ENCODE data around the gene TOR1AIP1.
A peak's percentile ranks its signal among the peaks of the same experiment; 100 is the strongest.

Gene TOR1AIP1

GRCh38 chr1:179872558-179872957, 9.5 kb upstream of the TOR1AIP1 start:
- DNase-seq (ENCODE audit: low read depth) = no peak
- H3K4me3 ChIP-seq (ENCODE audit: low read length) = no peak overlapping the region
- no peak for TF ChIP-seq CTCF (conservative IDR thresholded peaks at IDR 0.05; ENCODE audit: low read depth, low read length)

GRCh38 chr1:179873438-179873851, 8.6 kb upstream of the TOR1AIP1 start:
- TF ChIP-seq CTCF (conservative IDR thresholded peaks at IDR 0.05; ENCODE audit: low read depth, low read length) = no peak
- no peak overlapping the region for H3K4me3 ChIP-seq (ENCODE audit: low read length)
- DNase-seq (ENCODE audit: low read depth) = no peak

- no peak for TF ChIP-seq CTCF (conservative IDR thresholded peaks at IDR 0.05; ENCODE audit: low read depth, low read length)
- peak overlapping the region; percentile 91 for H3K4me3 ChIP-seq (ENCODE audit: low read length)
- no peak for DNase-seq (ENCODE audit: low read depth)
Measured at GRCh38 chr1:179875596-179876299, 6.3 kb upstream of the TOR1AIP1 start.

- TF ChIP-seq CTCF (conservative IDR thresholded peaks at IDR 0.05; ENCODE audit: low read depth, low read length) = no peak
- DNase-seq (ENCODE audit: low read depth) = no peak
- H3K4me3 ChIP-seq (ENCODE audit: low read length) = peak overlapping the region; percentile 91
Measured at GRCh38 chr1:179876300-179876715, 5.8 kb upstream of the TOR1AIP1 start.

- no peak for TF ChIP-seq CTCF (conservative IDR thresholded peaks at IDR 0.05; ENCODE audit: low read depth, low read length)
- DNase-seq (ENCODE audit: low read depth) = peak; percentile 41
- H3K4me3 ChIP-seq (ENCODE audit: low read length) = peak within 1 kb of the TSS; percentile 91
Measured at GRCh38 chr1:179877586-179878265, 4.4 kb upstream of the TOR1AIP1 start, which contains the start of gene TOR1AIP2. Gene TOR1AIP2 (minus strand): TSS chr1:179877803. CDS start chr1:179852665, 25,138 bp downstream.

GRCh38 chr1:179879797-179880196, 2.3 kb upstream of the TOR1AIP1 start:
- TF ChIP-seq CTCF (conservative IDR thresholded peaks at IDR 0.05; ENCODE audit: low read depth, low read length) = no peak
- no peak overlapping the region for H3K4me3 ChIP-seq (ENCODE audit: low read length)
- DNase-seq (ENCODE audit: low read depth) = no peak

Data from retinal pigment epithelial cell (primary cell).